22Rv1 (cell line): ENCODE results near the gene KRT9.

ENCODE experiments used
- ZFX ChIP-seq: fragments of 450-650 bp; IDR thresholded peaks from 2 replicates; pipeline ENCODE4 v1.6.1; 2017; ENCODE audit warnings: antibody characterized with exemption, borderline replicate concordance
- TF ChIP-seq, protein P1 (sequence below): fragments of 450-650 bp; IDR thresholded peaks from 2 replicates; pipeline ENCODE4 v1.5.1; 2017; ENCODE audit warnings: mild to moderate bottlenecking

DNA sequence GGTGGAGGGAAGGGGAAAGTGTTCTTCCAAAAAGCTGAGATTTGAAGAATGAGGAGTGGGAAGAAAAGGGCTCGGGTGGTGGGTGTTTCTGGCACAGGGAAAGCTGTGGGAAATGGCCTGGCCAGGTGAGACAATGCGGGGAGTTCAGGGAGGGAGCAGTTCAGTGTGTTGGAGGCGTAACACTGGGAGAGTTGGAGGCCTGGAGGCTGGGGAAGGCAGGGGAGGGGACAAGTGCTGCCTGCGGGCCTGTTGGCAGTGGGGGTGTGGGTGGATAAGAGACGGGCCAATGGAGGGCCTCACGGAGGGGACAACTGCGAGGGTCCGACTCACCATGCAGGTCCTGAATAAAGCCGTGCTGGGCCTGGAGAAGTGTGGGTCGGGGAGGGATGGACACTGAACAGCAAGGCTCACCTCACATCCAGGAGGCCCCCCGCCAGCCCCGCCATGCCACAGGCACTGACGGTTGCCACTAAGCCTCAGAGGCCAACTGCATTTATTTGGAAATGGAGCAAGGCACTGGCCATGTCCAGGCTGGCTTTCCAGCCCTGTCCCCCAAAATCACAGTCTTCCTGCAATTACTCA is 25.9 kb downstream of the KRT9 start:
- TF ChIP-seq, protein P1, sequence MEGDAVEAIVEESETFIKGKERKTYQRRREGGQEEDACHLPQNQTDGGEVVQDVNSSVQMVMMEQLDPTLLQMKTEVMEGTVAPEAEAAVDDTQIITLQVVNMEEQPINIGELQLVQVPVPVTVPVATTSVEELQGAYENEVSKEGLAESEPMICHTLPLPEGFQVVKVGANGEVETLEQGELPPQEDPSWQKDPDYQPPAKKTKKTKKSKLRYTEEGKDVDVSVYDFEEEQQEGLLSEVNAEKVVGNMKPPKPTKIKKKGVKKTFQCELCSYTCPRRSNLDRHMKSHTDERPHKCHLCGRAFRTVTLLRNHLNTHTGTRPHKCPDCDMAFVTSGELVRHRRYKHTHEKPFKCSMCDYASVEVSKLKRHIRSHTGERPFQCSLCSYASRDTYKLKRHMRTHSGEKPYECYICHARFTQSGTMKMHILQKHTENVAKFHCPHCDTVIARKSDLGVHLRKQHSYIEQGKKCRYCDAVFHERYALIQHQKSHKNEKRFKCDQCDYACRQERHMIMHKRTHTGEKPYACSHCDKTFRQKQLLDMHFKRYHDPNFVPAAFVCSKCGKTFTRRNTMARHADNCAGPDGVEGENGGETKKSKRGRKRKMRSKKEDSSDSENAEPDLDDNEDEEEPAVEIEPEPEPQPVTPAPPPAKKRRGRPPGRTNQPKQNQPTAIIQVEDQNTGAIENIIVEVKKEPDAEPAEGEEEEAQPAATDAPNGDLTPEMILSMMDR, result no peak
- TF ChIP-seq ZFX, result no peak
